ENCODE measurements around the gene MEG3. TPM values are rescaled to one million over a fixed set of nuclear protein-coding genes. Genes with fewer than 3 reads are reported as not detected.

MEG3 gene
- total RNA-seq, 2 experiments from 2014 or later, result not detected

DNA sequence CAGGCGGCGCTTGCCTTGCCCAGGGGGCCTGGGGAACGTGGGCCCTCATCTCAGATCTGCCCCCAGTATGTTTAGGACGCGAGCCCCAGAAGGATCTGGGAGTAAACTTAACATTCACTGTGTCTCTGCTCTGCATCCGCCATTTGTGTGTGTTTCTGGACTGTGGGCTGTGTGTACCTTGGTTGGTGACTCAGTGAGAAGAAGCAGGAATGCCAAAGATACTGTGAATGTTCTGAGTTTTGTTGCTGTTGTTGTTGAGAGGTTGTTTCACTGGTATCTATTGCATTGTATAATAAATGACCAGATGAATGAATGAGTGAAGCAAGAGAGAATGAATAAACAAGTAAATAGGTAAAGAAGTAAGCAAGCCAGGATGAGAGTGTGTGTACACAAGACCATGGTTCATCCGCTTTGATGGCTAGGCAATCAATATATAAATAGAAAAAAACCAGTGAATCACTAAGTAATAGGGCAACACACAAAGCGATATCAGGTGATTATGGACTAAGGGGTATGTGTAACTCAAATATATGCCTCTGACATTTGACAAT, 20.5 kb downstream of the MEG3 start:
- POLR2A ChIA-PET, result no interaction called here
- Mint-ChIP-seq H3K9me3 (no peaks in the 10 kb centered on the region), H3K27ac (no peak overlapping the region), H3K4me1 (peaks cover 17% of the 10 kb centered on the region), H3K36me3 (no peaks in the 10 kb centered on the region), H3K4me3 (no peak overlapping the region), H3K27me3 (no peaks in the 10 kb centered on the region)
- no peak for ATAC-seq (ENCODE audit: low read depth)
- DNase-seq, result no peak

DNA sequence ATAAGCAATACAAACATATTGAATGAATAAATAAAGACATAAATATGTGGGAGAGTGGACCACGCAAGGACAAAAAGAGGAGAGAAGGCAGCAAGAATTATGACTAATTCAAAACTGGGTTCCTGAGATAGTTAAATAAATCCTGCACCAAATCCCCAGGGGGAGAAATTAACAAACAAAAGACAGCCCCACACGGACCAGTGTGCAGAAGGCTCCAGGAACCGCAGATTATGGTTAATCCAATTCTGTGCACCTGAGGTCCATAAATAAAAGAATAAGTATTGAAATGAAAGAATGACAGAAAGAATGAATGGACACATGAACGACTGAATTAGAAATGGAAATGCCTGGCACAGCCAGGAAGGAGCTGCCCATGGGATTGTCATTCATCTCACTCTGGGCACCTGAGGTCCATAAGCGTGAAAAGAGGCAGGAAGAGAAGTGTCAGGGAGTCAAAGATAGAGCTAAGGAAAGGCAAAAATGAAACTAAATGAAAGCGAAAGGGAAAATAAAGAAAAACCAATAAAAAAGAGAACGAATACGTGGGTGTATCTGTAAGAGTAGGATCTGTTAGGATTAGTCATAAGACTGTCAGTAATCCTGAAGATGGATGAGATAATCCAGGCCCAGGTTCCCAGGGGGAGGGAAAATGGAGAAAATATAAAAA, 23.3 kb downstream of the MEG3 start:
- Mint-ChIP-seq H3K27ac (no peak overlapping the region), H3K36me3 (no peaks in the 10 kb centered on the region), H3K4me1 (peaks cover 5% of the 10 kb centered on the region), H3K4me3 (no peak overlapping the region), H3K9me3 (no peaks in the 10 kb centered on the region), H3K27me3 (no peaks in the 10 kb centered on the region)
- POLR2A ChIA-PET, result no interaction called here
- ATAC-seq (ENCODE audit: low read depth) (peak; percentile 54), DNase-seq (no peak)

DNA sequence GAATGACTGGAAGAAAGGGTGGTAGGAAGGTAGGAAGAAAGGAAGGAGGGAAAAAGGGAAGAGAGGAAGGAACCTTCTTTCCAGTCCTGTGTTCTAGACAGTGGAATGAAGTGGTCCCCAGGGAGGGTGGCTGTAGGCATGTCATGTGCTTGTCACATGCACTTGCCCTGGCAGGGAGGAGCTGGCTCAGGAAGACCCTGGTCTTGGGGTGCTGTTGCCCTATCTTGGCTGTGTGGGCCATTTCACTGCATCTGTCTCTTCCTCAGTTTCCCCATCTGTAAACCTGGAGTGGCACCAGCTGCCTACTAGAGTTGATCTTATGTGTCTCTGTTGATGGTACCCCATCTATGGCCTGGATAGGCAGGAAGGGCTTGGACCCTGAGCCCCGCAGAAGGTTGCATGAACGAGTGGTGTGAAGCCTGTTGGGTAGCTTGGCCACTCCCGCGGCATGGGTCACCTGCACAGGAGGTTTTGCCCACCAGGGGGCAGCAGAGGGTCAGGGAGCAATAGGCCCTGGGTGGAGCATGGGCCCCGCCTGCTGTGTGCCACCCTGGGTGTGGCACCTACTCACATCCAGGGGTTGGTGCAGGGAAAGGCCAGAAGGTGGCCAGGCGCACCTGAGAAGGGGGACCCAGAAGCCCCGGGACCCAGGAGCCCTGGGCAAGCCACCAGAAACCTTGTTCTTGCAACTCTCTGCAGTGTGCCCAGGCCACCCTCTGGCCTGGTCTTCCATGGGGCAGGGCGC, 25.1 kb downstream of the MEG3 start:
- Mint-ChIP-seq H3K4me3 (no peak overlapping the region), H3K9me3 (no peaks in the 10 kb centered on the region), H3K4me1 (peaks cover 2% of the 10 kb centered on the region)

DNA sequence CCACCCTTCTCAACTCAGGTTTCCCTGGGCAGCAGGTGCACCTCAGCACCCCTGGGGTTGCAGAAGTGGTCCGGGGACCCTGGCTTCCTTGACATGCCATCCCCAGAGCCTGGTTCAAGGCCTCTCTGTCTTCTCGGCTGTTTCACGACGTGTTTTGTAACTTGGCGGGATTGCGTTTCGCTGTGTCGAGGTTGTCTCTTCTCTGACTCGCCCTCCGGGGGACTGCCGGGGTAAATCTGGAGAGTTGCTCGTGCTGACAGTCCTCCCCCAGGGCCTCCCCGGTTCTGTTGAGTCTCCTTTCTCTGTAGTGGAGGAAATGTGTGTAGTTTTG, 25.6 kb downstream of the MEG3 start:
- Mint-ChIP-seq H3K9me3 (no peaks in the 10 kb centered on the region), H3K4me1 (peaks cover 2% of the 10 kb centered on the region), H3K27me3 (no peaks in the 10 kb centered on the region), H3K27ac (no peak overlapping the region), H3K36me3 (no peaks in the 10 kb centered on the region), H3K4me3 (no peak overlapping the region)
- POLR2A ChIA-PET, result interaction anchor here (0.6 kb wide), 1 partner anchor 94 kb away, joined by 3 read pairs; no protein-coding TSS in a partner anchor
- DNase-seq (no peak), ATAC-seq (ENCODE audit: low read depth) (no peak)

More for the DNA sequence above, 25.1 kb downstream of the MEG3 start:
- no peaks in the 10 kb centered on the region for H3K36me3 Mint-ChIP-seq
- DNase-seq, result peak; percentile 85
- H3K27me3 Mint-ChIP-seq, result no peaks in the 10 kb centered on the region
- peak; percentile 68 for ATAC-seq (ENCODE audit: low read depth)
- POLR2A ChIA-PET, result interaction anchor here (0.6 to 0.7 kb wide), 2 partner anchors 93 to 876 kb away, joined by 3 to 4 read pairs; no protein-coding TSS in a partner anchor
- no peak overlapping the region for H3K27ac Mint-ChIP-seq

DNA sequence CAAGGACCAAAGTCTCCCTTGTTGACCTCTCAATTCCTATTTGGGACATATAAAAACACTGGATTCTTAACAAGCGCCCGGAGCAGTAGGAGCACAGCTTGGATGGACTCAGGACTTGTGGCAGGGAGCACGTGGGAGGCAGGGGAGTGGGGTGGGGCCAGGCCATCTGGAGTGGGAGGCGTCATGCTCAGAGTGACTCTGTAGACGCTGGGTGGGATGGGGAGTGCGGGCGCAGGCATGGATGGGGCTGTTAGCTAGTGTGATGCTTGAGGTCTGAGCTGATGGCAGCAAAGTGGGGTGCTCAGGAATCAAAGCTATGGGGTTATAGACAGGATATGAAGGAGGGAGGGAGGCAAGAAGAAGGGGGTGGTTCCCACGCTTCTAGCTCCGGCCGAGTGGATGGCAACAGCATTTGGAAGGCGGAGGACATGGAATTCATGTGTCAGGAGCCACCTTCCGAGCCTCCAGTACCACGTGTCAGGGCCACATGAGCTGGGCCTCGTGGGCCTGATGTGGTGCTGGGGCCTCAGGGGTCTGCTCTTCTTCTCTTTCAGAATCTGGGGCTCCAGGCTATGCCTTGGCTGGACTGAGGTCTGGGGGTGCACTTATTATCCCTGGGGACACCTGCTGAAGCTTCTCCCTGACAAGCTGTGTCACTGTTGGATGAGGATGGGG, 26.2 kb downstream of the MEG3 start:
- no peak overlapping the region for H3K4me3 Mint-ChIP-seq
- peaks cover 2% of the 10 kb centered on the region for H3K4me1 Mint-ChIP-seq
- no peak overlapping the region for H3K27ac Mint-ChIP-seq
- no peaks in the 10 kb centered on the region for H3K9me3 Mint-ChIP-seq
- H3K27me3 Mint-ChIP-seq, result no peaks in the 10 kb centered on the region
- POLR2A ChIA-PET, result no interaction called here
- DNase-seq (no peak), ATAC-seq (ENCODE audit: low read depth) (no peak)
- no peaks in the 10 kb centered on the region for H3K36me3 Mint-ChIP-seq

DNA sequence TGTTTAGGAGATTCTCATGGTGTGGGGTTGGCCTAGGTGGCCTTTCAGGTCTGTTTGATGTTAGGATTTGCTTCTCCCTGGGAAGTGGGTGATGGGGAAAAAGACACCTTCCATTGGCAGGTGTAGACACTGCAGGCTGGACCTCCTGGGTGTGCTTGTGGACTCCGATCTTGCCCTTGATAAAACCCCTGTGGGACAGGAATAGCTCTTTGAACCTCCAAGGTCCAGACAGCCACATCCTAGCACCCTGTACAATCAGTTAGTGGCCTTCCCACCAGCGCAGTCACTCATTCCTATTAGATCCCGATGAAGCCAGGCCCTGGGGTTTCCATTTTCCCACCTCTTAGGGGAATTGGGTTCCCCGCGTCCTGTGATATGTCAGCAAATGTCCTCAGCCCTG, 28.5 kb downstream of the MEG3 start:
- no peak overlapping the region for H3K27ac Mint-ChIP-seq

DNA sequence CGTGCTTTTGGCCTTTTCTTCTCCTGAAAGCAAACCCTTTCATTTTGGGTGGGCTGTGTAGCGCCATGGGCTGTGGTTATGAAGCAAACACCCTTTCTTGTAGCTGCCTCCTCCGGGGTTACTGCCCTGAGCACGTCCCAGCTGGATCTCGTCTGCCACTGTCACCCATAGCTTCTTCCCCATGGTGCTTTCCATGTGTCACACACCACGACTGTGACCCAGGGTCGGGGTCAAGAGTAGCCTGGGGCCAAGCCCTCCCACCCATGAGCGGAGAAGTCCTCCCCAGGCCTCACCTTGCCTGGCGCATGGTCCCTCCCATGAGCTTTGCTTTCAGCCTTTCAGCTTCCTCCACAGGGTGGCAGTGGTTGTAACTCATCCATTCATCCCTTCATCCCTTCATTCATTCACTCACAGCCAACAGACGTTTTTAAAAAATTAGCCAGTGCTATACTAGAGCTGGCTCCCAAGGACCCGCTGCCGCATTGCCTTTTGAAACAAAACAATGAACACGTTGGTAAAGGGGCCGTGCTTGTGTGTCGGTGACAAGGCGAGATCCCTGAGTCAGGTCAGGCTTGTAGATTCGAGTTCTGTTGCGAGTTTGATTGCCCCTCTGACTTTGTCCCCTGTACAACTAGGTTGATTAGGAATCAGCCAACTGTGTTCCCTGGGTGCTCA, 29.5 kb downstream of the MEG3 start:
- H3K4me1 Mint-ChIP-seq, result peaks cover 2% of the 10 kb centered on the region
- peaks cover 2% of the 10 kb centered on the region for H3K27me3 Mint-ChIP-seq
- ATAC-seq (ENCODE audit: low read depth), result no peak
- H3K36me3 Mint-ChIP-seq, result no peaks in the 10 kb centered on the region
- H3K27ac Mint-ChIP-seq, result no peak overlapping the region
- no peak overlapping the region for H3K4me3 Mint-ChIP-seq
- POLR2A ChIA-PET, result no interaction called here
- H3K9me3 Mint-ChIP-seq, result no peaks in the 10 kb centered on the region
- DNase-seq, result no peak

More for the DNA sequence above, 28.5 kb downstream of the MEG3 start:
- H3K4me1 Mint-ChIP-seq, result peaks cover 2% of the 10 kb centered on the region
- POLR2A ChIA-PET, result no interaction called here
- DNase-seq (no peak), ATAC-seq (ENCODE audit: low read depth) (no peak)
- H3K9me3 Mint-ChIP-seq, result no peaks in the 10 kb centered on the region
- H3K4me3 Mint-ChIP-seq, result no peak overlapping the region
- peaks cover 2% of the 10 kb centered on the region for H3K27me3 Mint-ChIP-seq
- H3K36me3 Mint-ChIP-seq, result no peaks in the 10 kb centered on the region

DNA sequence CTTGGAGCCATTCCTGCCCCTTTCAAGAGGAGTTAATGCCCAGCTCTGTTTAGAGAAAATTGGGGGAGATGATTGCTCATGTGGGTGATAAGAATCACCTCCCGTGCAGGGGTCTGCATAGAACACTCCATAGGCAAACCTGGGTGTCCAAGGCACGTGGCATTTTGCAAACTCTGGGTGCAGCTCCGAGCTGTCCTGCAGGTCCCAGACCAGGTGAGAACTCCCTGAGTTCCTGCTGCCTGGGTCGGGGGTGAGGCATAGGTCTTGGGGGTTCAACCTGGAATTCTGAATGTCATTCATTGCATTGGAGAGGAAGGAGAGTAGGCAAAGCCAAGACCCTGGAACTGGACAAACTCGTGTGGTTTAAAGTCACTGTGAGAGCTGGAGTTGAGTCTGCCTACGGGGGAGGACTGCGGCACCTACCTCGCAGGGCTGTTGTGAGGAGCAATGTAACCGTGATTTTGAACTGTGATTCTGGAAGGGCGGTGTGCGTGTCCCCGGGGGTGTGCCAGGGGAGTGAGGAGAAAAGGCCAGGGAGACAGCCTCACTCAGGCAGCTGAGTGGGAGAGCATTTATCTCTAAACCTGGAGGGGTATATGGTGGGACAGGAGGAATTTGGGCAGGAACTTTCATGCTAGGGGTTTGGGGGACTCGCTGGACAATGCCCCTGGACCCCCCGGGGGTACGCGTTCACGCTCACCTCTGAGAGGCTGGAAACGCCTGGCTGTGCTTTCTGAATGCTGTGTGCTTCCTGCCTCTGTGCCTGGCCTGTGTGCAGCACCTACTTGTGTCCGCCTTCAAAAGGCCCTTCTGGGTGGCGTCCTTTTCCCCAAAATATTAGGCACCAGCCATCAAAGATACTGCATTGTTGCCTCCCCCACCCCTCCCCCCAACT, 30.4 kb downstream of the MEG3 start:
- DNase-seq, result no peak
- H3K36me3 Mint-ChIP-seq, result no peaks in the 10 kb centered on the region
- no peaks in the 10 kb centered on the region for H3K9me3 Mint-ChIP-seq
- H3K27me3 Mint-ChIP-seq, result peaks cover 2% of the 10 kb centered on the region
- H3K4me1 Mint-ChIP-seq, result no peaks in the 10 kb centered on the region
- no peak overlapping the region for H3K27ac Mint-ChIP-seq
- POLR2A ChIA-PET, result no interaction called here
- no peak for ATAC-seq (ENCODE audit: low read depth)
- no peak overlapping the region for H3K4me3 Mint-ChIP-seq

DNA sequence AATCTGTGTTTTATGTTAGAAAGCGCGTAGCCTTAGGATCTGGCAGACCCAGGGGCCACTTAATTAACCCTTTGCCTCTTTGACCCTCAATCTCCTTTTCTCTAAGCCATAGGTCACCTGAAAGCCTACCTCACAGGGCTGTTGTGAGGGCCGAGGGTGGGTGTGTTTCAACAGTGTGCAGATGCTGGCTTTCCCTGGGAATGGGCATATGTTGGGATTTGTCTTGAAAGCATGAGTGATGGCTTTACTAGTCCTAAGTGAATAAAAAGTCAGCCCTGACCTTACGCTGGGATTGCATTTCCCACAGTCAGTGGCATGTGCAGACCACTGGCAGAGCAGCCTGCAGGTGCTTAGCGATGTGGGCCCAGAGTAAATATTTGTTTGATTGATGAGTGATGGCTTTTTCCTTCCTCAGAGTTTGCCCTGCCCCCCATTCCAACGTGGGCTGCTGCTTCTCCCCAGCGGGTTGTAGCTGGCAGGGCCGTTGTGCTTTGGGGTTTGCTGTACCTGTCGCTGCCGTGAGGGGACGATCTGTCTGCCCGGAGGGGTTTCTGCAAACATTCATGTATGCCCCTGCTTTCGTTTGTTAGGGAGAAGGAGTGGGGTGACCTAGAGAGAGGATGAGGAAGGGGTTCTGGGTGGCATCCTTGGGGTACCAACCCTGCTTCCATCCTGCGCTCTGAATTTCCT, 31.5 kb downstream of the MEG3 start:
- Mint-ChIP-seq H3K36me3 (no peaks in the 10 kb centered on the region), H3K4me3 (no peak overlapping the region), H3K27ac (no peak overlapping the region), H3K9me3 (no peaks in the 10 kb centered on the region), H3K4me1 (no peaks in the 10 kb centered on the region), H3K27me3 (peaks cover 4% of the 10 kb centered on the region)
- POLR2A ChIA-PET, result no interaction called here
- no peak for DNase-seq
- ATAC-seq (ENCODE audit: low read depth), result no peak

DNA sequence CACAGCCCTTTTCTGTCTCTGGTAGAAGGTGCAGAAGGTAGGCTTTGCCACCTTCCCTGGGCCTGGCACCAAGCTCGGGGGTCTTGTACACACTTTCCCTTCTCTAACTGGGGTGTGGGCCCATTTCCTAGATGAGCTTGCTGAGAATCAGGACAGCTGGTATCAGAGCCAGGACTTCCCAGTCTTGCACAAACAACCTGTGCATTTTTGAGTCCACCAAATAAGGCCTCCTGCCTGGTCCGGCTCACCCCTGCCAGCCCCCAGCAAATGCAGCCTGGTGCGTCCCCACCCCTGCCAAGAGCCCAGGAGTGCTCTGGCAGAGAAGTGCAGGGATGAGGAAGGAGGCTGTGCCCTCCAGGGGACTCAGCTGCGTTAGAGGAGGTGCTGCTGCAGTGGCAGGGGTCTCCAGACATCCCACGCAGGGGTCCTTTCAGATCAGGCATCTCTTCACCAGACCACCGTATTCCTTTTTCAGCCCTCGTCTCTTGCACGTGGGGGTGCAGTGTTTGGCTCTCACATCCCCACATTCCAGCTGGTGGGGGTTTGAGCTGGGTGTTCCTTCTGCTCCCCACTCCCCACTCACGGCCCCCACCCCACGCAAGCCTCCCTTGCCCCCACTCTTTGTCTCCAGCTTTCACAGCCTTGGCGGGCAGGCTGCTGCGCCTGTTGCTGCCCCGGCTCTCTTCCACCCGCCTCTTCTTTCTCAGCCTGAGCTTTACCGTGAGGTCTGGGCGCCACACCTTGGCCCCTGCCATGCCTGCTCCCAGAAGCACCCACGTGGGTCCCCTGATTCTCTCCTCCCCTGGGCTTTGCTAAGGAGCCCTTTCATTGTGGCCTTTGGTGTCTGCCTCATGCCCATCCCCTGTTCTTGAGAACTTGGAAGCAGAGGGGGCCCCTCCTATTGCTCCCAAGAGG, 32.3 kb downstream of the MEG3 start:
- DNase-seq, result no peak
- no peak for ATAC-seq (ENCODE audit: low read depth)
- POLR2A ChIA-PET, result no interaction called here
- H3K9me3 Mint-ChIP-seq, result no peaks in the 10 kb centered on the region
- H3K36me3 Mint-ChIP-seq, result no peaks in the 10 kb centered on the region
- no peak overlapping the region for H3K4me3 Mint-ChIP-seq
- H3K27me3 Mint-ChIP-seq, result peaks cover 4% of the 10 kb centered on the region
- no peaks in the 10 kb centered on the region for H3K4me1 Mint-ChIP-seq
- H3K27ac Mint-ChIP-seq, result no peak overlapping the region

DNA sequence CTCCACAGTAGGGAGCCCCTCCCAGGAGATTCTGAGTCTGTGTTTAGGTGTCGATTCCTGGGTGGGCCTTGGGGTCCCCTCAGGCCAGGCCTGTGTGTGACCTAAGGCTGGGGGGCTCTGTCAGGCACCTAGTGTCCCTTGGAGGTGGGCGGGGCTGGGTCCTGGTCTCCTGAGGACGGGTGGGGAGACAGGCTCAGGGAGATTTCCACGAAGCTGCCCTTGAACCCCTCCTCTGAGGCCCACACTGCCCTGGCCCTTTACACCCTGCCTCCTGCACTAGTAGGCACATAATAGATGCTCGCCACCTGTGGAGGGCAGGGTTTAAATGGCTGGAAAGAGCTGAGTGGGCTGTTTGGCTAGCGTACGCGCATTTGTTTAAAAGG, 32.9 kb downstream of the MEG3 start:
- no peaks in the 10 kb centered on the region for H3K4me1 Mint-ChIP-seq
- H3K27ac Mint-ChIP-seq, result no peak overlapping the region
- H3K4me3 Mint-ChIP-seq, result no peak overlapping the region
- peaks cover 4% of the 10 kb centered on the region for H3K27me3 Mint-ChIP-seq
- H3K9me3 Mint-ChIP-seq, result no peaks in the 10 kb centered on the region
- no peaks in the 10 kb centered on the region for H3K36me3 Mint-ChIP-seq
- ATAC-seq (ENCODE audit: low read depth), result no peak
- POLR2A ChIA-PET, result no interaction called here
- DNase-seq, result no peak
